ENCODE results near the gene FAM171A1.

DNA sequence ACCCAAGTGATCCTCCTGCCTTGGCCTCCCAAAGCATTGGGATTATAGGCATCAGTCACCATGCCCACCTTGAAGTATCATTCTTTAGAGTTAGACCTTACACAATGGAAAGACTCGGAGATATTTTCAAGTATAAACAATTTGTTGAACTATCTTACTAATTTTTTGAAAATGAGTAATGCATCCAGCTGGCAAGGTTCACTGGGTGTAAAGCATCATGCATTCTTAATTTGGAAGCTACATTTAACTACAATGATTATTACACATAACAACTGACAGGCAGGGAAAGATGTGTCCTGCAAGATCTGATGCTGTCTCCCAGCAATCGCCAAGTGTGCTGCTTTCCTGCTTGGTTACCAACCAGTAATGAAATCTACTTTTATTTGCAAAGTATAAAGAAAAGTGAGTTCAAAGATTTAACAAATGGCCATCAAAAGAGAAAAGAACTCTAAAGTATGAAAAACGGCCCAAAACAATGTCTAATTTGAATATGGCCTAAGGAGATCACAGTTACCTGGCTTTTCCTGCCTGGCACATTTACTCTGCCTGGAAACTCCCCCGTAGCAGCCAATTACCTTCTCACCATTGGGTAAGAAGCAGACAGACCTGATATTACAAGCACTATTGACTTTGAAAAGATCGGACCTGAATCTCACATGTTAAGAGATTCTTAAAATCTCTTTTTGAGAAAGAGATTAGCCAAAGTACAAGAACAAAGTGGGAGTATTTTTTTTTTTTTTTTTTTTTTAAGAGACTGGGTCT lies 143.3 kb downstream of the FAM171A1 start:
- TF ChIP-seq, protein P1, sequence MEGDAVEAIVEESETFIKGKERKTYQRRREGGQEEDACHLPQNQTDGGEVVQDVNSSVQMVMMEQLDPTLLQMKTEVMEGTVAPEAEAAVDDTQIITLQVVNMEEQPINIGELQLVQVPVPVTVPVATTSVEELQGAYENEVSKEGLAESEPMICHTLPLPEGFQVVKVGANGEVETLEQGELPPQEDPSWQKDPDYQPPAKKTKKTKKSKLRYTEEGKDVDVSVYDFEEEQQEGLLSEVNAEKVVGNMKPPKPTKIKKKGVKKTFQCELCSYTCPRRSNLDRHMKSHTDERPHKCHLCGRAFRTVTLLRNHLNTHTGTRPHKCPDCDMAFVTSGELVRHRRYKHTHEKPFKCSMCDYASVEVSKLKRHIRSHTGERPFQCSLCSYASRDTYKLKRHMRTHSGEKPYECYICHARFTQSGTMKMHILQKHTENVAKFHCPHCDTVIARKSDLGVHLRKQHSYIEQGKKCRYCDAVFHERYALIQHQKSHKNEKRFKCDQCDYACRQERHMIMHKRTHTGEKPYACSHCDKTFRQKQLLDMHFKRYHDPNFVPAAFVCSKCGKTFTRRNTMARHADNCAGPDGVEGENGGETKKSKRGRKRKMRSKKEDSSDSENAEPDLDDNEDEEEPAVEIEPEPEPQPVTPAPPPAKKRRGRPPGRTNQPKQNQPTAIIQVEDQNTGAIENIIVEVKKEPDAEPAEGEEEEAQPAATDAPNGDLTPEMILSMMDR (IDR thresholded peaks at IDR 0.05; ENCODE audit: low read length) = no peak
- no peak for TF ChIP-seq EZH2 (IDR thresholded peaks at IDR 0.05; ENCODE audit: borderline replicate concordance, low read length)

Measured in OCI-LY1 (cell line).